ENCODE data around the gene RRP36.
A peak's percentile ranks its signal among the peaks of the same experiment; 100 is the strongest.

Gene RRP36

DNA sequence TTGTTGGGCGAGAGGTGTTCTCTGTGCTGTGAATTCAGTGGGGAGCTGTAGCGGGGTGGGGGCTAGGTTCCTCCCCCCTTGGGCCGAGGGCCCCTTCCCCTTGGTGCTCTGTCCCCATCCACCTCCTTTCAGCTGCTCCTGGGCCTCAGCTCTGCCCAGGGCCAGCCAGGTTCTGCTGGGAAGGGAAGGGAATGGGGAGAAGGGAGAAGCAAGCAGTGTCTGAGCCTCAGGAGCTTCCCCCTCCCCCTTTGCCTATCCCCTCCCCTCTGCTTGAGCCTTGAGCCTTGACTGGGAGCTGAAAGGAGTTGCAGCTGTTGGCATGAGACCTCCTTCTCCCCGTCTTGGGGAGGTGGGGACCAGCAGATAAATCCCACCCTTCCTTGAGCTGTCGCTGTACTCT is 576 bp upstream of the RRP36 start:
- Histone ChIP-seq H3K4me1 (ENCODE audit: control insufficient read depth in 1 of 2, insufficient read depth in 2 of 2, low read length in 2 of 2) (peaks cover 15 to 36% of the 10 kb centered on the region in 2 donors), H3K27me3 (ENCODE audit: low read depth, low read length) (no peaks in the 10 kb centered on the region), H3K4me3 (ENCODE audit: low read depth in 1 of 2, low read length in 2 of 2) (peak overlapping the region; percentile 59 to 86), H3K27ac (ENCODE audit: low read length) (peak overlapping the region; percentile 83), H3K9me3 (ENCODE audit: control insufficient read depth in 1 of 2, low read length in 2 of 2) (no peaks in the 10 kb centered on the region), H3K36me3 (ENCODE audit: control insufficient read depth in 1 of 2, insufficient read depth in 2 of 2, low read length in 2 of 2) (peaks cover 35 to 39% of the 10 kb centered on the region in 2 donors)

DNA sequence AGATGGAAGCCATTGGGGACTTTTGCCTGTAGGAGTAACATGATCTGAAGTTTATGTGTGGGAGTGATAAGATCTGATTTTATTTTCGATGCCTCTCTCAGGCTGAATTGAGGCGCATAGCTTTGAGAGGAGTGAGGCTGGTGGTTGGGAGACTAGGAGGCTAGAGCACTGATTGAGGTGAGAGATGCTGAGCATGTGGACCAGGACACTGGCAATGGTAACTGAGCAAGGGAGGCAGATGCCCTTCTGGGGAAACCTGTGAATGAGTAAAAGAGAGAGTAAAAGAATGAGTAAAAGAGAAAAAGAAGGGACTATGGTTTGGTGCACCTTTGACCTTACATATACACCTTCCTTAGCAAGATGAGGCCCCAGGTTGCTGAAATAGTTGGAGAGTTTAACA is 3.0 kb downstream of the RRP36 start:
- H3K4me3 ChIP-seq (ENCODE audit: low read depth in 1 of 2, low read length in 2 of 2): no peak overlapping the region
- H3K9me3 ChIP-seq (ENCODE audit: control insufficient read depth in 1 of 2, low read length in 2 of 2): no peaks in the 10 kb centered on the region
- no peak overlapping the region for H3K27ac ChIP-seq (ENCODE audit: low read length)
- peaks cover 6 to 17% of the 10 kb centered on the region in 2 donors for H3K4me1 ChIP-seq (ENCODE audit: control insufficient read depth in 1 of 2, insufficient read depth in 2 of 2, low read length in 2 of 2)
- H3K27me3 ChIP-seq (ENCODE audit: low read depth, low read length): no peaks in the 10 kb centered on the region
- H3K36me3 ChIP-seq (ENCODE audit: control insufficient read depth in 1 of 2, insufficient read depth in 2 of 2, low read length in 2 of 2): peaks cover 39 to 51% of the 10 kb centered on the region in 2 donors

DNA sequence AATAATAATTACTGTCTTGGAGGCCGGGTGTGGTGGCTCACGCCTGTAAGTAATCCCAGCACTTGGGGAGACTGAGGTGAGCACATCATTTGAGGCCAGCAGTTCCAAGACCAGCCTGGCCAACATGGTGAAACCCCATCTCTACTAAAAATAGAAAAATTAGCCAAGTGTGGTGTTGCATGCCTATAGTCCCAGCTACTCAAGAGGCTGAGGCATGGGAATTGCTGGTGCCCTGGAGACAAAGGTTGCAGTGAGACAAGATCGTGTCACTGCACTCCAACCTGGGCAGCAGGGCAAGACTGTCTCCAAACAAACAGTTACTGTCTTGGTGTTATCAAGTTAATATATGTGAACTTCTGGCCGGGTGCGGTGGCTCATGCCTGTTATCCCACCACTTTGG is 4.9 kb downstream of the RRP36 start:
- Histone ChIP-seq H3K27ac (ENCODE audit: low read length) (no peak overlapping the region), H3K4me3 (ENCODE audit: low read depth in 1 of 2, low read length in 2 of 2) (no peak overlapping the region), H3K9me3 (ENCODE audit: control insufficient read depth in 1 of 2, low read length in 2 of 2) (no peaks in the 10 kb centered on the region), H3K4me1 (ENCODE audit: control insufficient read depth in 1 of 2, insufficient read depth in 2 of 2, low read length in 2 of 2) (peaks cover 0 to 11% of the 10 kb centered on the region in 2 donors), H3K36me3 (ENCODE audit: control insufficient read depth in 1 of 2, insufficient read depth in 2 of 2, low read length in 2 of 2) (peaks cover 39 to 54% of the 10 kb centered on the region in 2 donors), H3K27me3 (ENCODE audit: low read depth, low read length) (no peaks in the 10 kb centered on the region)

DNA sequence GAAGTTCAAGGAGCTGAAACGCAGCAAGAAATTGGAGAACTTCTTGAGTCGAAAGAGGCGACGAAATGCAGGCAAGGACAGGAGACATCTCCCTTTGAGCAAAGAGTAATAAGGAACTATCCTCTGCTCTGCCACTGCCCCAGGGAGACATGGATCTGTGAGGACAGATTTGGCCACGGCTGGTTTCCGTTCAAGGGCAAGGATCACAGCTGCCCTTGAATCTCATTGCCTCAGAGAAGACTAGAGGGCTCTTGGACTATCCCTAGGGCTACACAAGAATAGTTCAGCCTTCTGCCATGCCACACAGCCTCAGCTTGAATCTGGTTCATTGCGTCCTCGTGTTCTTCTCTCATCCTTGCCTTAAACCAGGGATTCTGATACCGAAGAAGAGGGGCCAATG is 7.7 kb downstream of the RRP36 start:
- Histone ChIP-seq H3K36me3 (ENCODE audit: control insufficient read depth in 1 of 2, insufficient read depth in 2 of 2, low read length in 2 of 2) (peaks cover 38 to 71% of the 10 kb centered on the region in 2 donors), H3K4me1 (ENCODE audit: control insufficient read depth in 1 of 2, insufficient read depth in 2 of 2, low read length in 2 of 2) (no peaks in the 10 kb centered on the region), H3K27me3 (ENCODE audit: low read depth, low read length) (no peaks in the 10 kb centered on the region), H3K4me3 (ENCODE audit: low read depth in 1 of 2, low read length in 2 of 2) (no peak overlapping the region), H3K9me3 (ENCODE audit: control insufficient read depth in 1 of 2, low read length in 2 of 2) (no peaks in the 10 kb centered on the region), H3K27ac (ENCODE audit: low read length) (no peak overlapping the region)

DNA sequence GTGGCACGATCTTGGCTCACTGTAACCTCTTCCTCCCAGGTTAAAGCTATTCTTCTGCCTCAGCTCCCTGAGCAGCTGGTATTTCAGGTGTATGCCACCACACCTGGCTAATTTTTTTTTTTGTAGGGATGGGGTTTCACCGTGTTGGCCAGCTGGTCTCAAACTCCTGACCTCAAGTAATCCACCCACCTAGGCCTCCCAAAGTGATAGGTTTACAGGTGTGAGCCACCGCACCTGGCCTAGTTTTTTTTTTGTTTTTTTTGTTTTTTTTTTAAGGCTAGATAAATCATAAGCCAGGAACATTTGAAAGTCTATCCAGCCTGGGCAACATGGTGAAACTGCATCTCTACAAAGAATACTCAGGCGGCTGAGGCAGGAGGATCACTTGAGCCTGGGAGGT is 10.9 kb downstream of the RRP36 start:
- Histone ChIP-seq H3K9me3 (ENCODE audit: control insufficient read depth in 1 of 2, low read length in 2 of 2) (no peaks in the 10 kb centered on the region), H3K27me3 (ENCODE audit: low read depth, low read length) (no peaks in the 10 kb centered on the region)

DNA sequence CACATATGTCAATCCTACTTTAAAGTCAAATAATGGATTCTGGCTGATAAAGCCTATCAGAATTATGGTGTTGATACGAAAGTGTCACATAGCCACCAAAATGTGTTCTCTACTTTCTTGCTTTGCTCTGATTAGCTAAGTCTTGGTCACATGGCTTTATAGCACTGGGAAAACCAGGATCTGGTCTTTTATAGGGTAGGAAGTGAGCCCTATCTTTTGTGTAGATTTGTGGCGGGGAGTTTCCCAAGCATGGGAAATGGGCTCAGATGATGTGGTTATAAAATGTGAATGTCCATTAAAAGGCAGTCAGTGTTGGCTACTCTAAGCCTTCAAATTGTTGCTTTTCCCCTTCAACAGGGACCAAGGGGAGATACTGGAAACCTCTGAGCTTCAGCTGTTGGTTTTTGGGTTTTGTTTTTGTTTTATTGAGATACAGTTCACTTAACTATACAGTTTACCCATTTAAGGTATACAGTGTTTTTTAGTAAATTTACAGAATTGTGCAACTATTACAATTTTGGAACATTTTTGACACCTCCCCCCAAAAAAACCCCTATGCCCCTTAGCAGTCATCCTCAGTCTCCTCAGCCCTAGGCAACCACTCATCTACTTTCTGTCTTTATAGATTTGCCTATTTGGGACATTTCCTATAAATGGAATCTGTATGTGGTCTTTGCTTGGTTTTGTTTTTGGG is 12.2 kb downstream of the RRP36 start:
- Histone ChIP-seq H3K4me1 (ENCODE audit: control insufficient read depth in 1 of 2, insufficient read depth in 2 of 2, low read length in 2 of 2) (no peaks in the 10 kb centered on the region), H3K4me3 (ENCODE audit: low read depth in 1 of 2, low read length in 2 of 2) (no peak overlapping the region), H3K36me3 (ENCODE audit: control insufficient read depth in 1 of 2, insufficient read depth in 2 of 2, low read length in 2 of 2) (peaks cover 29 to 62% of the 10 kb centered on the region in 2 donors), H3K9me3 (ENCODE audit: control insufficient read depth in 1 of 2, low read length in 2 of 2) (no peaks in the 10 kb centered on the region), H3K27ac (ENCODE audit: low read length) (no peak overlapping the region), H3K27me3 (ENCODE audit: low read depth, low read length) (no peaks in the 10 kb centered on the region)

More for the DNA sequence above, 10.9 kb downstream of the RRP36 start:
- H3K4me1 ChIP-seq (ENCODE audit: control insufficient read depth in 1 of 2, insufficient read depth in 2 of 2, low read length in 2 of 2): no peaks in the 10 kb centered on the region
- H3K36me3 ChIP-seq (ENCODE audit: control insufficient read depth in 1 of 2, insufficient read depth in 2 of 2, low read length in 2 of 2): peaks cover 23 to 62% of the 10 kb centered on the region in 2 donors
- no peak overlapping the region for H3K4me3 ChIP-seq (ENCODE audit: low read depth in 1 of 2, low read length in 2 of 2)
- H3K27ac ChIP-seq (ENCODE audit: low read length): no peak overlapping the region

DNA sequence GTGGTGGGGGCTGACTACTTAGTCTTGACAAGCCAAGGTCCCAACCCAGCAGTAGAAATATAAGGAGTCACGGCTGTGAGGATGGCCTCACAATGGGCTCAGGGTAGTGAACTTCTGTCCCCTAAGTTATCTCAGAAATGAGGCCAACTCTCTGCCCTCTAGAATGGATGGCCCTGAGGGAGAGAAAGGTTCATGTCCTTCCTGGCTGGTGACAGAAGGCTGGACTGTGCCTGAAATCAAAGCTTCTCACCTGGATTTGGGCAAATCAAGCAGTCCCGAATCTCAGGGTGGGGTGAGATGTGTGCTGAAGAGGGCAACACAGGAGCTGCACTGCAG is 12.7 kb downstream of the RRP36 start:
- no peaks in the 10 kb centered on the region for H3K4me1 ChIP-seq (ENCODE audit: control insufficient read depth in 1 of 2, insufficient read depth in 2 of 2, low read length in 2 of 2)
- H3K27me3 ChIP-seq (ENCODE audit: low read depth, low read length): no peaks in the 10 kb centered on the region
- peaks cover 25 to 62% of the 10 kb centered on the region in 2 donors for H3K36me3 ChIP-seq (ENCODE audit: control insufficient read depth in 1 of 2, insufficient read depth in 2 of 2, low read length in 2 of 2)
- no peak overlapping the region for H3K27ac ChIP-seq (ENCODE audit: low read length)
- H3K9me3 ChIP-seq (ENCODE audit: control insufficient read depth in 1 of 2, low read length in 2 of 2): no peaks in the 10 kb centered on the region
- H3K4me3 ChIP-seq (ENCODE audit: low read depth in 1 of 2, low read length in 2 of 2): no peak overlapping the region

DNA sequence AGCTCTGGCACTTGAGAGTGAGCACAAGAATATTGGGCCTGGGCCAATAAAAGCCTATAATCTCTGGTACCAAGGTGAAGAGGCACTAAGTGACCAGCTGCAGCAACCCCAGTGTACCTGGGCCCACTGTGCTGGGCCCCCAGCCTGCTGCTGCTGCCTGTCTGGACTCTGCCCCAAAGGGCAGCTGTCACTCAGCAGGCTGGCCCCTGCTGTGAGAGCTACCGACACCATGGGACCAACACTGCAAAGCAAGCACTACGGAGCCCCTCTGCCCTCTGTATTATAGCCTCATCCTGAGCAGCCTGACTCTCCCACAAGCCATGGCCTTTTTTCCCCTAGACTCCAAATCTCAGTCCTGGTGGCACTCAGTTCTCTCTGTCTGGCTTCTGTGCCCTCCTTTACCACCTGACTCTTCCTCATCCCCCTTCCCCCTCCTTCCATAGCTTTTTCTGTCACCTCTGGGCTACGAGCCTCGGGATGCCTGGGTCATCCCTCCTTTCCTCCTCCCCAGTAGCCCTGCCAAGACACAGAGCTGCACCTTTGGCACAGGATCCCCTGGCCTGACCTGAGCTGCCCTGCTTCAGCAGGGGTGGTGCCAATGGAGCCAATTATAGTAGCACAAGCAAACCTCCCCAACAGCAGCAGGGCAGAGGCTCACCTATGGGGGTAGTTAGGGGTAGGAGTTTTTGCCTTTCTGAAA is 14.2 kb downstream of the RRP36 start:
- no peaks in the 10 kb centered on the region for H3K4me1 ChIP-seq (ENCODE audit: control insufficient read depth in 1 of 2, insufficient read depth in 2 of 2, low read length in 2 of 2)
- no peaks in the 10 kb centered on the region for H3K27me3 ChIP-seq (ENCODE audit: low read depth, low read length)
- H3K4me3 ChIP-seq (ENCODE audit: low read depth in 1 of 2, low read length in 2 of 2): no peak overlapping the region
- no peaks in the 10 kb centered on the region for H3K9me3 ChIP-seq (ENCODE audit: control insufficient read depth in 1 of 2, low read length in 2 of 2)
- H3K36me3 ChIP-seq (ENCODE audit: control insufficient read depth in 1 of 2, insufficient read depth in 2 of 2, low read length in 2 of 2): peaks cover 23 to 62% of the 10 kb centered on the region in 2 donors
- no peak overlapping the region for H3K27ac ChIP-seq (ENCODE audit: low read length)

DNA sequence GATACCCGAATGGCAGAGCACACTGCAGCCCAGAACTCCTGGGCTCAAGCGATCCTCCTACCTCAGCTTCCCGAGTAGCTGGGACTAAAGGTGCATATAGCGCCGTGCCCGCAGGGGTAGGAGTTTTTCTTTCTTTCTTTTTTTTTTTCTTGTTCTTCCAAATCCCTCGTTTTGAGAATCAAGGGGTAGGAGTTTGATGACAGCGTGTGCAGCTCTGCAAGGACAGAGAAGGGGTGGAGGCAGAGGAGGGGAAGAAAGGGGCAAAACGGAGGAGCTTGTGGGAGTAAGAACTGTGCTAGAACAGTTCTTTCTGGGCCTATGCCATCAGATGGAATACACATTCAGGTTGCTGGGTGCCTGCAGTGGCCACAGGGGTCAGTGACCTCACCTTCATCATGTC is 15.3 kb downstream of the RRP36 start:
- no peaks in the 10 kb centered on the region for H3K4me1 ChIP-seq (ENCODE audit: control insufficient read depth in 1 of 2, insufficient read depth in 2 of 2, low read length in 2 of 2)
- peaks cover 27 to 65% of the 10 kb centered on the region in 2 donors for H3K36me3 ChIP-seq (ENCODE audit: control insufficient read depth in 1 of 2, insufficient read depth in 2 of 2, low read length in 2 of 2)
- H3K27ac ChIP-seq (ENCODE audit: low read length): no peak overlapping the region
- H3K27me3 ChIP-seq (ENCODE audit: low read depth, low read length): no peaks in the 10 kb centered on the region
- no peak overlapping the region for H3K4me3 ChIP-seq (ENCODE audit: low read depth in 1 of 2, low read length in 2 of 2)
- H3K9me3 ChIP-seq (ENCODE audit: control insufficient read depth in 1 of 2, low read length in 2 of 2): no peaks in the 10 kb centered on the region

DNA sequence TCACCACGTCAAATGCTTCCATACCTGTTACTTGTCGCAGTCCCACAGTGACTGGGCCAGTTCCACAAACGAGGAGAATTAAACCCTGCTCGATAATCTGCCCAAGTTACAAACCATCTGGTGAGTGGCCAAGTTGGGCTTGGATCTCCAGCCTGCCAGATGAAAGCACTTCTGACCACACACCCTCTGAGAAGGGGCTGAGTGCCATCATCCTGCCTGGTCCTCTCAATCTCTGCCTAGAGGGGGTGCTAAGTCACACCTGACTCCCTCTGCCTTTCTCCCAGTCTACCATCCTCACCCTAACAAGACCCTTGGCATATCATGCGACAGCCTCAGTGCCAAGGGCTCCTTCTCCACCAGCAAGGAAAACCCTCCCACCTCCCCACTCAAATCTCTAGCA is 15.8 kb downstream of the RRP36 start:
- H3K36me3 ChIP-seq (ENCODE audit: control insufficient read depth in 1 of 2, insufficient read depth in 2 of 2, low read length in 2 of 2): peaks cover 27 to 65% of the 10 kb centered on the region in 2 donors
- no peaks in the 10 kb centered on the region for H3K9me3 ChIP-seq (ENCODE audit: control insufficient read depth in 1 of 2, low read length in 2 of 2)
- H3K27ac ChIP-seq (ENCODE audit: low read length): no peak overlapping the region
- H3K4me3 ChIP-seq (ENCODE audit: low read depth in 1 of 2, low read length in 2 of 2): no peak overlapping the region
- H3K27me3 ChIP-seq (ENCODE audit: low read depth, low read length): no peaks in the 10 kb centered on the region
- no peaks in the 10 kb centered on the region for H3K4me1 ChIP-seq (ENCODE audit: control insufficient read depth in 1 of 2, insufficient read depth in 2 of 2, low read length in 2 of 2)

DNA sequence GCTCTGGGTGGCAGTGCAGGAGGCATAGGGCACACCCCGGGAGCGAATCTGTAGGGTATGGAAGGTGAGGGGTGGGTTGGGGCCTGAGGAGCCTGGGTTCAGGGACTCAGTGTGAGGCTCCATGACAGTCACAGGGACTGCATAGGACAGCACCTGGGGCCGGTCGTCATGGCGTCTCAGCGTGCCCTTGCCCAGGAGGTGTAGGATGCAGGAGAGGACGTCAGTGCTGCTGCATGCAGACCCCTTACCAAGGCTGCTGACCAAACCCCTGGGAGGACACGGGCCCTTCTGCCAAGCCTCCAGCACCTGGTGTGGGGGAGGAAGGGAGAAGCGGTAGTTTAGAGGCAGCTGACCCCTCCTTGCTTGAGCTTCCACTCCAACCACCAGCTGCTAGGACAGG is 16.3 kb downstream of the RRP36 start:
- Histone ChIP-seq H3K27ac (ENCODE audit: low read length) (no peak overlapping the region), H3K36me3 (ENCODE audit: control insufficient read depth in 1 of 2, insufficient read depth in 2 of 2, low read length in 2 of 2) (peaks cover 27 to 62% of the 10 kb centered on the region in 2 donors), H3K4me1 (ENCODE audit: control insufficient read depth in 1 of 2, insufficient read depth in 2 of 2, low read length in 2 of 2) (no peaks in the 10 kb centered on the region), H3K27me3 (ENCODE audit: low read depth, low read length) (no peaks in the 10 kb centered on the region), H3K4me3 (ENCODE audit: low read depth in 1 of 2, low read length in 2 of 2) (no peak overlapping the region), H3K9me3 (ENCODE audit: control insufficient read depth in 1 of 2, low read length in 2 of 2) (no peaks in the 10 kb centered on the region)
